Mucosa of stomach (tissue), 1 donor: Measurements from ENCODE around the gene MT1M.
"Not testable (repeated sequence)": the region's sequence is repeated elsewhere in the genome, so short reads cannot be mapped to it uniquely, and the experiment has no call there.

Experiments used
- H3K27me3 ChIP-seq: one replicate; pipeline ENCODE4 v1.7.0; 2013; ENCODE audit warnings: mild to moderate bottlenecking, low read length; ENCODE audit not compliant: control insufficient read depth, insufficient read depth
- H3K36me3 ChIP-seq: one replicate; pipeline ENCODE4 v1.7.0; 2013; ENCODE audit warnings: low read length; ENCODE audit not compliant: control insufficient read depth, insufficient read depth
- H3K4me1 ChIP-seq: one replicate; pipeline ENCODE4 v1.7.0; 2013; ENCODE audit warnings: mild to moderate bottlenecking, low read length; ENCODE audit not compliant: control insufficient read depth, insufficient read depth
- H3K4me3 ChIP-seq: one replicate; pipeline ENCODE4 v1.7.0; 2013; ENCODE audit warnings: low read length
- H3K9ac ChIP-seq: one replicate; pipeline ENCODE4 v1.7.0; 2013; ENCODE audit warnings: mild to moderate bottlenecking, low read length, moderate library complexity
- H3K9me3 ChIP-seq: one replicate; pipeline ENCODE4 v1.7.0; 2013; ENCODE audit warnings: mild to moderate bottlenecking, low read length, moderate library complexity; ENCODE audit not compliant: control insufficient read depth
- donor health status: Pancreatic carcinoma.

Gene MT1M

GRCh38 chr16:56632156-56632847 is at the start of gene MT1M:
Gene MT1M, plus strand, starts transcription at chr16:56632659. Its CDS starts 73 bp downstream, at chr16:56632732.
- no peaks in the 10 kb centered on the region for H3K36me3 ChIP-seq
- H3K9me3 ChIP-seq = no peaks in the 10 kb centered on the region
- H3K9ac ChIP-seq = peak within 1 kb of the TSS; percentile 78
- peaks cover 24% of the 10 kb centered on the region for H3K4me1 ChIP-seq
- peak within 1 kb of the TSS; percentile 25 for H3K4me3 ChIP-seq
- peaks cover 50% of the 10 kb centered on the region for H3K27me3 ChIP-seq

DNA sequence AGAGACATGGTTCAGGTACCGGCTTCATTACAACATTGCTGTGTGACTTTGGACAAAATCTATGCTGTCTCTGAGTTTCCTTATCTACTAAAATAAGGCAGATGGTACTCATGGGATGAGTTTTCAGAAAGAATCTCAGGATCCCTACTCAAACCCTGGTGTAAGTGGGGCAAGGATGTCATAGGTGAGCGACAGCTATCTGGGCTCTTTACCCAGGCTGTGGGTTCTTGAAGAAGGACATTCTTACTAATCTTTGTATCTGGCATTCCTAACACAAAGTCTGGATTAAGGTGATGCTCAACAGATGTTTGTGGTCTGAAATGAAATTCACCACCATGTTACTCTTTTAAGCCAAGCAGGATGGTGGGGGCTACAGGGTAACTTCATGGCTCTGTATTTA is 49.5 kb upstream of the MT1M start:
- H3K9me3 ChIP-seq, H3K27me3 ChIP-seq, H3K4me1 ChIP-seq, H3K9ac ChIP-seq, H3K4me3 ChIP-seq, H3K36me3 ChIP-seq: not testable (repeated sequence)

- Histone ChIP-seq H3K36me3 (no peaks in the 10 kb centered on the region), H3K4me1 (no peaks in the 10 kb centered on the region), H3K9ac (no peak overlapping the region), H3K4me3 (no peak overlapping the region), H3K9me3 (no peaks in the 10 kb centered on the region), H3K27me3 (peaks cover 7% of the 10 kb centered on the region)
Observed at GRCh38 chr16:56583351-56584168, 48.9 kb upstream of the MT1M start.

DNA sequence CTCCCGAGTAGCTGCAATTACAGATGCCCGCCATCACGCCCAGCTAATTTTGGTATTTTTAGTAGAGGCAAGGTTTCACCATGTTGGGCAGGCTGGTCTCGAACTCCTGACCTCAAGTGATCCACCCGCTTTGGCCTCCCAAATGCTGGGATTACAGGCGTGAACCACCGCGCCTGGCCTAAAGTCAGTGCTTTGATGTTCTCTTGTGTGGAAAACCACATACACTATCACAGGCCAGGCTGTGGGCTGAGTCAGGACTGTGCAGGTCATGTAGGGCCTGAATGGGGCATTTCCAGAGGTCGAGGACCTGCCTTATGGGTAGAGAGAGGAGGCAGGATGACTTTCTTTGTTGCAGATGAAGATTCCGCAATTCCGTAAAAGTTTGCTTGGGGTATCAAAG is 48.2 kb upstream of the MT1M start:
- Histone ChIP-seq H3K27me3 (peaks cover 14% of the 10 kb centered on the region), H3K4me3 (no peak overlapping the region), H3K36me3 (no peaks in the 10 kb centered on the region), H3K9me3 (no peaks in the 10 kb centered on the region), H3K9ac (no peak overlapping the region), H3K4me1 (peaks cover 3% of the 10 kb centered on the region)

DNA sequence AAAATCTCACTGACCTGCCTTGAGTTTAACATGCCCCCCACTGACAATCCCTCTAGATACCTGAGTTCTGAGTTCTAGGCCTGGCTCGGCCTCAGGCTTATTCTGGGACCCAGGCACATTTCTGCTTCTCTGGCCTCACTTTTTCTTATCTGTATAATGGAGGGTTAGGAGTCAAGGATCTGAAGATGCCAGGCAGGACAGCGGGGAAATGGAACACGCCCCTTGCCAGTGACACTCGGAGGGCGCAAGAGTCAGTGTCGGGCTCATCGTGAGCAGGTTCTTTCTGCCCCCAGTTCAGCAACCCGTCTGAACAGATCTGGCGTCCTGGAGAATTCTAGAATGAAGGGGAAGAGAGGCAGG is 43.7 kb upstream of the MT1M start:
- Histone ChIP-seq H3K36me3 (no peaks in the 10 kb centered on the region), H3K4me1 (peaks cover 9% of the 10 kb centered on the region), H3K9me3 (no peaks in the 10 kb centered on the region), H3K27me3 (peaks cover 27% of the 10 kb centered on the region), H3K4me3 (no peak overlapping the region), H3K9ac (no peak overlapping the region)

- no peaks in the 10 kb centered on the region for H3K9me3 ChIP-seq
- no peak within 1 kb of the TSS for H3K4me3 ChIP-seq
- peaks cover 27% of the 10 kb centered on the region for H3K27me3 ChIP-seq
- peaks cover 9% of the 10 kb centered on the region for H3K4me1 ChIP-seq
- H3K9ac ChIP-seq = no peak within 1 kb of the TSS
- H3K36me3 ChIP-seq = no peaks in the 10 kb centered on the region
Observed at GRCh38 chr16:56589141-56590039, 43.1 kb upstream of the MT1M start, which contains the start of gene MT3. Gene MT3, plus strand, starts transcription at chr16:56589528. Its CDS starts 63 bp downstream, at chr16:56589591.

GRCh38 chr16:56591377-56592060 is 40.9 kb upstream of the MT1M start:
- peaks cover 9% of the 10 kb centered on the region for H3K4me1 ChIP-seq
- H3K4me3 ChIP-seq = no peak overlapping the region
- H3K9ac ChIP-seq = no peak overlapping the region

GRCh38 chr16:56593573-56594291 is 38.7 kb upstream of the MT1M start:
- H3K9me3 ChIP-seq = no peaks in the 10 kb centered on the region
- no peak overlapping the region for H3K4me3 ChIP-seq
- peaks cover 9% of the 10 kb centered on the region for H3K4me1 ChIP-seq
- H3K36me3 ChIP-seq = no peaks in the 10 kb centered on the region
- H3K9ac ChIP-seq = no peak overlapping the region
- peaks cover 20% of the 10 kb centered on the region for H3K27me3 ChIP-seq

More at GRCh38 chr16:56591377-56592060, 40.9 kb upstream of the MT1M start:
- Histone ChIP-seq H3K9me3 (no peaks in the 10 kb centered on the region), H3K27me3 (peaks cover 27% of the 10 kb centered on the region), H3K36me3 (no peaks in the 10 kb centered on the region)

DNA sequence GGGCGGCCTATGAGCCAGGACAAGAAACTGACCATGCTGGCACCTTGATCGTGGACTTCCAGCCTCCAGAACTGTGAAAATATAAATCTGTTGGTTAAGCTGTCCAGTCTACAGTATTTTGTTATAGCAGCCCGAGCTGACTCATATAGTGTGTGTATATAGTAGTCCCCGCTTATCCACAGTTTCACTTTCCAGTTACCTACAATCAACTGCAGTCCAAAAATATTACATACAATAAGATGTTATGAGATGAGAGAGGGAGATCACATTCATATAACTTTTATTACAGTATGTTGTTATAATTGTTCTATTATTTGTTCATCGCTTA is 38.2 kb upstream of the MT1M start:
- Histone ChIP-seq H3K27me3 (peaks cover 15% of the 10 kb centered on the region), H3K36me3 (no peaks in the 10 kb centered on the region), H3K4me3 (no peak overlapping the region), H3K4me1 (peaks cover 7% of the 10 kb centered on the region), H3K9me3 (no peaks in the 10 kb centered on the region), H3K9ac (no peak overlapping the region)

- Histone ChIP-seq H3K27me3 (no peaks in the 10 kb centered on the region), H3K36me3 (no peaks in the 10 kb centered on the region), H3K9ac (no peak overlapping the region), H3K4me3 (no peak overlapping the region), H3K4me1 (no peaks in the 10 kb centered on the region), H3K9me3 (no peaks in the 10 kb centered on the region)
Observed at GRCh38 chr16:56600398-56600999, 32.0 kb upstream of the MT1M start.

DNA sequence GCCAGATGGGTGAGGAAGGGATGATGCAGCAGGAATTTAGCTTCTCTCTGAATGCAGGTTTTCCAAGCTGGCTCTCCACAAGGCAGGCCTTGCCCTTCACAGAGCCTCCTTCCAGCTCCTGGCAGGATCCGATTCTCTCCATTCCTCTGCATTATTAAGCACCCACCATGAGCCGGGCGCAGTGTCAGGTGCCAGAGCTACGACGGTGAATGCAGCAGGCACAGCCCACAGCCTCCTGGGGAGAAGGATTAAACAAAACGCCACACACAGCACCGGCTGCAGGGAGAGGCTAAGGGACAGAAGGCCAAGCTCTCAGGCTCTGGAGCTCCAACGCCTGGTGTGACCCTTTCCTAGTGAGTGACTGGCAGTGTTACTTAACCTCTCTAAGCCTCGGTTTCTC is 31.1 kb upstream of the MT1M start:
- H3K4me3 ChIP-seq = no peak overlapping the region
- H3K27me3 ChIP-seq = no peaks in the 10 kb centered on the region
- H3K9ac ChIP-seq = no peak overlapping the region
- H3K4me1 ChIP-seq = no peaks in the 10 kb centered on the region
- H3K36me3 ChIP-seq = no peaks in the 10 kb centered on the region
- H3K9me3 ChIP-seq = no peaks in the 10 kb centered on the region
